ENCODE data around the gene WHAMM.
A peak's percentile ranks its signal among the peaks of the same experiment; 100 is the strongest.

The WHAMM gene

GRCh38 chr15:82849556-82850512 lies 40.4 kb downstream of the WHAMM start:
- H3K27me3 ChIP-seq (ENCODE audit: control insufficient read depth in 1 of 2, insufficient read depth in 2 of 2, low read length in 2 of 2): no peaks in the 10 kb centered on the region
- no peak overlapping the region for H3K9ac ChIP-seq (ENCODE audit: low read depth in 1 of 2, low read length in 2 of 2)
- H3K4me1 ChIP-seq (ENCODE audit: control insufficient read depth in 1 of 2, insufficient read depth in 2 of 2, low read length in 2 of 2): peaks cover 8 to 9% of the 10 kb centered on the region in 2 donors
- H3K36me3 ChIP-seq (ENCODE audit: control insufficient read depth in 1 of 2, insufficient read depth in 2 of 2, low read length in 2 of 2): no peaks in the 10 kb centered on the region
- H3K4me3 ChIP-seq (ENCODE audit: low read depth in 1 of 2, low read length in 2 of 2): peak overlapping the region in 1 of 2 donors; percentile 4
- no peak overlapping the region for H3K27ac ChIP-seq (ENCODE audit: low read depth, low read length)
- no peaks in the 10 kb centered on the region for H3K9me3 ChIP-seq (ENCODE audit: control insufficient read depth in 1 of 2, low read length in 2 of 2)

GRCh38 chr15:82850731-82851130 lies 41.3 kb downstream of the WHAMM start:
- Histone ChIP-seq H3K4me3 (ENCODE audit: low read depth in 1 of 2, low read length in 2 of 2) (no peak overlapping the region), H3K27me3 (ENCODE audit: control insufficient read depth in 1 of 2, insufficient read depth in 2 of 2, low read length in 2 of 2) (no peaks in the 10 kb centered on the region), H3K4me1 (ENCODE audit: control insufficient read depth in 1 of 2, insufficient read depth in 2 of 2, low read length in 2 of 2) (peaks cover 9 to 11% of the 10 kb centered on the region in 2 donors), H3K27ac (ENCODE audit: low read depth, low read length) (no peak overlapping the region), H3K9ac (ENCODE audit: low read depth in 1 of 2, low read length in 2 of 2) (no peak overlapping the region), H3K36me3 (ENCODE audit: control insufficient read depth in 1 of 2, insufficient read depth in 2 of 2, low read length in 2 of 2) (no peaks in the 10 kb centered on the region), H3K9me3 (ENCODE audit: control insufficient read depth in 1 of 2, low read length in 2 of 2) (no peaks in the 10 kb centered on the region)

- H3K4me1 ChIP-seq (ENCODE audit: control insufficient read depth in 1 of 2, insufficient read depth in 2 of 2, low read length in 2 of 2): peaks cover 9 to 11% of the 10 kb centered on the region in 2 donors
- H3K27ac ChIP-seq (ENCODE audit: low read depth, low read length): no peak overlapping the region
- no peaks in the 10 kb centered on the region for H3K36me3 ChIP-seq (ENCODE audit: control insufficient read depth in 1 of 2, insufficient read depth in 2 of 2, low read length in 2 of 2)
- H3K9ac ChIP-seq (ENCODE audit: low read depth in 1 of 2, low read length in 2 of 2): no peak overlapping the region
- no peak overlapping the region for H3K4me3 ChIP-seq (ENCODE audit: low read depth in 1 of 2, low read length in 2 of 2)
- no peaks in the 10 kb centered on the region for H3K27me3 ChIP-seq (ENCODE audit: control insufficient read depth in 1 of 2, insufficient read depth in 2 of 2, low read length in 2 of 2)
- H3K9me3 ChIP-seq (ENCODE audit: control insufficient read depth in 1 of 2, low read length in 2 of 2): no peaks in the 10 kb centered on the region
Observed at GRCh38 chr15:82851306-82851850, 42.0 kb downstream of the WHAMM start.

GRCh38 chr15:82851981-82852511 lies 42.6 kb downstream of the WHAMM start:
- Histone ChIP-seq H3K27ac (ENCODE audit: low read depth, low read length) (no peak overlapping the region), H3K4me3 (ENCODE audit: low read depth in 1 of 2, low read length in 2 of 2) (no peak overlapping the region), H3K36me3 (ENCODE audit: control insufficient read depth in 1 of 2, insufficient read depth in 2 of 2, low read length in 2 of 2) (no peaks in the 10 kb centered on the region), H3K4me1 (ENCODE audit: control insufficient read depth in 1 of 2, insufficient read depth in 2 of 2, low read length in 2 of 2) (peaks cover 9 to 11% of the 10 kb centered on the region in 2 donors), H3K9me3 (ENCODE audit: control insufficient read depth in 1 of 2, low read length in 2 of 2) (no peaks in the 10 kb centered on the region), H3K9ac (ENCODE audit: low read depth in 1 of 2, low read length in 2 of 2) (no peak overlapping the region), H3K27me3 (ENCODE audit: control insufficient read depth in 1 of 2, insufficient read depth in 2 of 2, low read length in 2 of 2) (no peaks in the 10 kb centered on the region)

GRCh38 chr15:82852941-82853561 lies 43.6 kb downstream of the WHAMM start:
- no peak overlapping the region for H3K9ac ChIP-seq (ENCODE audit: low read depth in 1 of 2, low read length in 2 of 2)

GRCh38 chr15:82854554-82854953 lies 45.1 kb downstream of the WHAMM start:
- Histone ChIP-seq H3K9ac (ENCODE audit: low read depth in 1 of 2, low read length in 2 of 2) (no peak overlapping the region), H3K4me3 (ENCODE audit: low read depth in 1 of 2, low read length in 2 of 2) (no peak overlapping the region), H3K27ac (ENCODE audit: low read depth, low read length) (no peak overlapping the region), H3K36me3 (ENCODE audit: control insufficient read depth in 1 of 2, insufficient read depth in 2 of 2, low read length in 2 of 2) (no peaks in the 10 kb centered on the region), H3K4me1 (ENCODE audit: control insufficient read depth in 1 of 2, insufficient read depth in 2 of 2, low read length in 2 of 2) (peaks cover 5 to 8% of the 10 kb centered on the region in 2 donors), H3K27me3 (ENCODE audit: control insufficient read depth in 1 of 2, insufficient read depth in 2 of 2, low read length in 2 of 2) (no peaks in the 10 kb centered on the region), H3K9me3 (ENCODE audit: control insufficient read depth in 1 of 2, low read length in 2 of 2) (no peaks in the 10 kb centered on the region)

More at GRCh38 chr15:82852941-82853561, 43.6 kb downstream of the WHAMM start:
- H3K27ac ChIP-seq (ENCODE audit: low read depth, low read length): no peak overlapping the region
- H3K27me3 ChIP-seq (ENCODE audit: control insufficient read depth in 1 of 2, insufficient read depth in 2 of 2, low read length in 2 of 2): no peaks in the 10 kb centered on the region
- H3K4me3 ChIP-seq (ENCODE audit: low read depth in 1 of 2, low read length in 2 of 2): no peak overlapping the region
- H3K36me3 ChIP-seq (ENCODE audit: control insufficient read depth in 1 of 2, insufficient read depth in 2 of 2, low read length in 2 of 2): no peaks in the 10 kb centered on the region
- H3K9me3 ChIP-seq (ENCODE audit: control insufficient read depth in 1 of 2, low read length in 2 of 2): no peaks in the 10 kb centered on the region
- peaks cover 9 to 11% of the 10 kb centered on the region in 2 donors for H3K4me1 ChIP-seq (ENCODE audit: control insufficient read depth in 1 of 2, insufficient read depth in 2 of 2, low read length in 2 of 2)

- Histone ChIP-seq H3K36me3 (ENCODE audit: control insufficient read depth in 1 of 2, insufficient read depth in 2 of 2, low read length in 2 of 2) (no peaks in the 10 kb centered on the region), H3K4me1 (ENCODE audit: control insufficient read depth in 1 of 2, insufficient read depth in 2 of 2, low read length in 2 of 2) (peaks cover 0 to 3% of the 10 kb centered on the region in 2 donors)
Observed at GRCh38 chr15:82855286-82856100, 46.1 kb downstream of the WHAMM start.

GRCh38 chr15:82856397-82857170 lies 47.2 kb downstream of the WHAMM start:
- Histone ChIP-seq H3K27me3 (ENCODE audit: control insufficient read depth in 1 of 2, insufficient read depth in 2 of 2, low read length in 2 of 2) (no peaks in the 10 kb centered on the region), H3K36me3 (ENCODE audit: control insufficient read depth in 1 of 2, insufficient read depth in 2 of 2, low read length in 2 of 2) (no peaks in the 10 kb centered on the region)

More at GRCh38 chr15:82855286-82856100, 46.1 kb downstream of the WHAMM start:
- H3K9ac ChIP-seq (ENCODE audit: low read depth in 1 of 2, low read length in 2 of 2): no peak overlapping the region
- no peak overlapping the region for H3K4me3 ChIP-seq (ENCODE audit: low read depth in 1 of 2, low read length in 2 of 2)
- H3K27me3 ChIP-seq (ENCODE audit: control insufficient read depth in 1 of 2, insufficient read depth in 2 of 2, low read length in 2 of 2): no peaks in the 10 kb centered on the region
- H3K9me3 ChIP-seq (ENCODE audit: control insufficient read depth in 1 of 2, low read length in 2 of 2): no peaks in the 10 kb centered on the region
- H3K27ac ChIP-seq (ENCODE audit: low read depth, low read length): no peak overlapping the region

GRCh38 chr15:82858932-82859331 lies 49.5 kb downstream of the WHAMM start:
- Histone ChIP-seq H3K27me3 (ENCODE audit: control insufficient read depth in 1 of 2, insufficient read depth in 2 of 2, low read length in 2 of 2) (no peaks in the 10 kb centered on the region), H3K9me3 (ENCODE audit: control insufficient read depth in 1 of 2, low read length in 2 of 2) (no peaks in the 10 kb centered on the region), H3K9ac (ENCODE audit: low read depth in 1 of 2, low read length in 2 of 2) (no peak overlapping the region), H3K27ac (ENCODE audit: low read depth, low read length) (no peak overlapping the region), H3K4me3 (ENCODE audit: low read depth in 1 of 2, low read length in 2 of 2) (no peak overlapping the region), H3K4me1 (ENCODE audit: control insufficient read depth in 1 of 2, insufficient read depth in 2 of 2, low read length in 2 of 2) (peaks cover 0 to 3% of the 10 kb centered on the region in 2 donors), H3K36me3 (ENCODE audit: control insufficient read depth in 1 of 2, insufficient read depth in 2 of 2, low read length in 2 of 2) (no peaks in the 10 kb centered on the region)

More at GRCh38 chr15:82856397-82857170, 47.2 kb downstream of the WHAMM start:
- H3K4me3 ChIP-seq (ENCODE audit: low read depth in 1 of 2, low read length in 2 of 2): no peak overlapping the region
- no peak overlapping the region for H3K27ac ChIP-seq (ENCODE audit: low read depth, low read length)
- no peak overlapping the region for H3K9ac ChIP-seq (ENCODE audit: low read depth in 1 of 2, low read length in 2 of 2)
- peaks cover 0 to 3% of the 10 kb centered on the region in 2 donors for H3K4me1 ChIP-seq (ENCODE audit: control insufficient read depth in 1 of 2, insufficient read depth in 2 of 2, low read length in 2 of 2)
- H3K9me3 ChIP-seq (ENCODE audit: control insufficient read depth in 1 of 2, low read length in 2 of 2): no peaks in the 10 kb centered on the region
